Stimulated activated CD4-positive, alpha-beta T cell treated with anti-CD3 and anti-CD28 coated beads, Interleukin-15, amount 100 ng/mL, for 24 hours (primary cell): ENCODE data around the gene PCBD2.
A peak's percentile ranks its signal among the peaks of the same experiment; 100 is the strongest.
"Not testable (repeated sequence)": the region's sequence is repeated elsewhere in the genome, so short reads cannot be mapped to it uniquely, and the experiment has no call there.

Experiments
- DNase-seq: peaks from one replicate; pipeline ENCODE4 v3.0.0-alpha.2; 2020

PCBD2 gene

GRCh38 chr5:134904610-134905245, at the start of gene PCBD2:
Gene PCBD2 (plus strand): TSS chr5:134905131. CDS start chr5:134905140, 9 bp downstream.
- peak; percentile 95 for DNase-seq

- DNase-seq, result not testable (repeated sequence)
These were observed 48.5 kb upstream of the PCBD2 start for GRCh38 chr5:134856465-134856864.

GRCh38 chr5:134857401-134857800, 47.5 kb upstream of the PCBD2 start:
- no peak for DNase-seq

GRCh38 chr5:134864707-134865106, 40.2 kb upstream of the PCBD2 start:
- DNase-seq, result no peak

GRCh38 chr5:134873494-134873893, 31.4 kb upstream of the PCBD2 start:
- peak; percentile 27 for DNase-seq

- peak; percentile 86 for DNase-seq
These were observed 30.7 kb upstream of the PCBD2 start, which contains the start of gene TXNDC15 for GRCh38 chr5:134873987-134874830. Gene TXNDC15 (plus strand): TSS chr5:134874371. CDS start chr5:134874428, 57 bp downstream.

- peak; percentile 63 for DNase-seq
These were observed 29.9 kb upstream of the PCBD2 start for GRCh38 chr5:134874831-134875655.

- no peak for DNase-seq
These were observed 27.8 kb upstream of the PCBD2 start for GRCh38 chr5:134877159-134877558.

GRCh38 chr5:134878403-134878802, 26.5 kb upstream of the PCBD2 start:
- no peak for DNase-seq

GRCh38 chr5:134879456-134879855, 25.5 kb upstream of the PCBD2 start:
- no peak for DNase-seq

- DNase-seq, result not testable (repeated sequence)
These were observed 24.0 kb upstream of the PCBD2 start for GRCh38 chr5:134880937-134881336.

- DNase-seq, result not testable (repeated sequence)
These were observed 23.2 kb upstream of the PCBD2 start for GRCh38 chr5:134881711-134882110.

GRCh38 chr5:134887593-134888159, 17.3 kb upstream of the PCBD2 start:
- DNase-seq, result no peak

GRCh38 chr5:134889335-134889734, 15.6 kb upstream of the PCBD2 start:
- no peak for DNase-seq

- no peak for DNase-seq
These were observed 13.5 kb upstream of the PCBD2 start for GRCh38 chr5:134891473-134891872.

- no peak for DNase-seq
These were observed 12.6 kb upstream of the PCBD2 start for GRCh38 chr5:134892282-134892681.

GRCh38 chr5:134892926-134893325, 12.0 kb upstream of the PCBD2 start:
- no peak for DNase-seq

GRCh38 chr5:134893748-134894505, 11.0 kb upstream of the PCBD2 start:
- DNase-seq, result no peak

- DNase-seq, result no peak
These were observed 2.7 kb upstream of the PCBD2 start for GRCh38 chr5:134902071-134902801.

- DNase-seq, result peak; percentile 73
These were observed 490 bp downstream of the PCBD2 start for GRCh38 chr5:134905246-134905996.

- no peak for DNase-seq
These were observed 1.9 kb downstream of the PCBD2 start for GRCh38 chr5:134906811-134907210.
